ENCODE measurements around the gene ACTG2. TPM values are rescaled to one million over a fixed set of nuclear protein-coding genes. Genes with fewer than 3 reads are reported as not detected.

ACTG2 gene
- total RNA-seq, 1 donor from 2014 or later: 0.19 TPM

GRCh38 chr2:73933194-73933593, 40.4 kb downstream of the ACTG2 start:
- Mint-ChIP-seq H3K9me3 (ENCODE audit: low read depth) (no peaks in the 10 kb centered on the region), H3K4me1 (ENCODE audit: low read depth) (peaks cover 25% of the 10 kb centered on the region), H3K27me3 (no peaks in the 10 kb centered on the region), H3K4me3 (ENCODE audit: low read depth) (no peak overlapping the region), H3K27ac (peak overlapping the region; percentile 5), H3K36me3 (ENCODE audit: insufficient read depth) (peaks cover 9% of the 10 kb centered on the region)
- TF ChIP-seq CTCF (IDR thresholded peaks at IDR 0.05; ENCODE audit: unreplicated experiment): no peak
- DNase-seq (ENCODE audit: low spot score, unreplicated experiment): no peak

- Mint-ChIP-seq H3K4me1 (ENCODE audit: low read depth) (peaks cover 9% of the 10 kb centered on the region), H3K27me3 (no peaks in the 10 kb centered on the region), H3K27ac (no peak overlapping the region), H3K4me3 (ENCODE audit: low read depth) (no peak overlapping the region), H3K36me3 (ENCODE audit: insufficient read depth) (peaks cover 6% of the 10 kb centered on the region), H3K9me3 (ENCODE audit: low read depth) (no peaks in the 10 kb centered on the region)
- no peak for DNase-seq (ENCODE audit: low spot score, unreplicated experiment)
- no peak for TF ChIP-seq CTCF (IDR thresholded peaks at IDR 0.05; ENCODE audit: unreplicated experiment)
These were observed 42.8 kb downstream of the ACTG2 start for GRCh38 chr2:73935641-73936040.

GRCh38 chr2:73937103-73937885, 44.5 kb downstream of the ACTG2 start:
- H3K4me3 Mint-ChIP-seq (ENCODE audit: low read depth): no peak overlapping the region
- H3K27ac Mint-ChIP-seq: peak overlapping the region; percentile 2
- peaks cover 5% of the 10 kb centered on the region for H3K36me3 Mint-ChIP-seq (ENCODE audit: insufficient read depth)
- peaks cover 5% of the 10 kb centered on the region for H3K4me1 Mint-ChIP-seq (ENCODE audit: low read depth)
- DNase-seq (ENCODE audit: low spot score, unreplicated experiment): no peak
- no peaks in the 10 kb centered on the region for H3K27me3 Mint-ChIP-seq
- no peak for TF ChIP-seq CTCF (IDR thresholded peaks at IDR 0.05; ENCODE audit: unreplicated experiment)
- H3K9me3 Mint-ChIP-seq (ENCODE audit: low read depth): no peaks in the 10 kb centered on the region

- Mint-ChIP-seq H3K27me3 (no peaks in the 10 kb centered on the region), H3K36me3 (ENCODE audit: insufficient read depth) (peaks cover 5% of the 10 kb centered on the region), H3K4me3 (ENCODE audit: low read depth) (no peak overlapping the region), H3K27ac (no peak overlapping the region), H3K4me1 (ENCODE audit: low read depth) (peaks cover 5% of the 10 kb centered on the region), H3K9me3 (ENCODE audit: low read depth) (no peaks in the 10 kb centered on the region)
- DNase-seq (ENCODE audit: low spot score, unreplicated experiment): no peak
- TF ChIP-seq CTCF (IDR thresholded peaks at IDR 0.05; ENCODE audit: unreplicated experiment): no peak
These were observed 45.1 kb downstream of the ACTG2 start for GRCh38 chr2:73937899-73938298.

- Mint-ChIP-seq H3K4me1 (ENCODE audit: low read depth) (peaks cover 3% of the 10 kb centered on the region), H3K36me3 (ENCODE audit: insufficient read depth) (peaks cover 5% of the 10 kb centered on the region), H3K27me3 (no peaks in the 10 kb centered on the region), H3K27ac (peak overlapping the region; percentile 14), H3K4me3 (ENCODE audit: low read depth) (no peak overlapping the region), H3K9me3 (ENCODE audit: low read depth) (no peaks in the 10 kb centered on the region)
- no peak for DNase-seq (ENCODE audit: low spot score, unreplicated experiment)
- TF ChIP-seq CTCF (IDR thresholded peaks at IDR 0.05; ENCODE audit: unreplicated experiment): no peak
These were observed 46.0 kb downstream of the ACTG2 start for GRCh38 chr2:73938718-73939352.
